ENCODE results near the gene CTBP2.

Gene CTBP2

GRCh38 chr10:125003146-125003900 lies 157.0 kb downstream of the CTBP2 start:
- no peak for DNase-seq

GRCh38 chr10:125002423-125003145 lies 157.8 kb downstream of the CTBP2 start:
- no peak for DNase-seq

GRCh38 chr10:125002047-125002422 lies 158.3 kb downstream of the CTBP2 start:
- no peak for DNase-seq

DNA sequence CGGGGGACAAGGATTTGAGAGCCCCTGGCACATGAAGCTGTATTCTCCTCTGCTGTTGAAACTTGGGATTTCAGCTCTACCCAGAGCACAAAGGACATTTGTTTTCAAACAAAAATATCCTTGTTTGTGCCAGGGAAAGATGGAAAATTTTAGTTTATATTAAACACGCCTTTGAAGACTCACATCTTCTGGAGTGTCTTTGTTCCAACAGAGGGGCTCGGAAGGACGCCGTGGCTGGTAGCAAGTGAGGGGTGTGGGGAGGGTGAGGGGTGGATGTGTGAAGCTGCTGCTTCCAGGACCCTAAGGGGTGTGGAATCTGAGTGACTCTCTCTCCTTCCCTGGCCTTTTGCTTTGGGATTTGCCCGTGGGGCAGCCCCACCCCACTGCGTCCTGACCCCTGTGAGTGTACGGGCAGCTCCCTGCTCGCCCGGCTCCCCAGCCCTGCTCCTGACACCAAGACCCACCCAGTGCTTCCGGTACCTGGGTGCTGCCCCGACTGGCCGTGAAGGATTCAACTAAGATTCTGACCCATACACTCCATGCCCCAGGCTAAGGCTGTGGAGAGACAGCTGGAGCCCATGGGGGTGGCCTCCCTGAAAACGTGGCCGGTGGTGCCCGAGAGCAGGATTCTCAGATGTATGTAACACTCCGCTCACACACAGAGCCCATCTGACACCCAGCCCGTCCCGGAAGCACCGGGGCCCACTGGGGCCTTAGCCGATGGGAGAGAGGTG lies 158.9 kb downstream of the CTBP2 start:
- no peak for DNase-seq

- DNase-seq, result no peak
Measured at GRCh38 chr10:125000366-125001312, 159.7 kb downstream of the CTBP2 start.

- no peak for DNase-seq
Measured at GRCh38 chr10:124999433-125000365, 160.7 kb downstream of the CTBP2 start.

DNA sequence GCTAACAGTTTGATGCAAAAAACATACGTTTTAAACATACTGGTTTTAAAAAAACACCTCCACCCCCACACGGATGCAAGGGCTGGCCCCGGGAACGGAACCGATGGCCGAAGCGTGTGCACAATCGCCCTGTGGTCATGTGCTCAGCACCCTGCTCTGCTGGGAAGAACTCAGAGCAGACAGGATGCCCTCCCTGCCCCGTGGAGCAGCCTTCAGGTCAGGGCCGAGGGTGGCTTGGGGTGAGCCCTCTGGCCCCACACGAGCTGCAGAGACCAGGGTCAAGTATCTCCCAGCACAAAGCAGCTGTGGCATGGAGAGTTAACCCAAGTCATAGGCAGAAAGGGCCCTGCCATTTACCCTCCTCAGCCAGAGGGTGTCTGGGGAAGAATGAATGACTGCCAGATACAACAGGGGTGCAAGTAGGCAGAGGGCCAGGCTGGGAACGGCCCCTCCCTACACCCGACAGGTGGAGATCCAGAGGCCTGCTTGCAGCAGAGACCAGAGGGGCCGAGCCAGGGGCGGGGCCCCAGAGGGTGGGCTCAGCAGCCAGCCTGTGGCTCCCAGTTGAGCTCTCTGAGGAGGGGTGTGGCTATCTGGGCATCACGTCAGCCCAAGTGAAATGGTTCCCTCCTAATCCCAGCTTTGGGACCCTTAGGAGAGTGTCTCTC lies 161.6 kb downstream of the CTBP2 start:
- DNase-seq, result no peak

DNA sequence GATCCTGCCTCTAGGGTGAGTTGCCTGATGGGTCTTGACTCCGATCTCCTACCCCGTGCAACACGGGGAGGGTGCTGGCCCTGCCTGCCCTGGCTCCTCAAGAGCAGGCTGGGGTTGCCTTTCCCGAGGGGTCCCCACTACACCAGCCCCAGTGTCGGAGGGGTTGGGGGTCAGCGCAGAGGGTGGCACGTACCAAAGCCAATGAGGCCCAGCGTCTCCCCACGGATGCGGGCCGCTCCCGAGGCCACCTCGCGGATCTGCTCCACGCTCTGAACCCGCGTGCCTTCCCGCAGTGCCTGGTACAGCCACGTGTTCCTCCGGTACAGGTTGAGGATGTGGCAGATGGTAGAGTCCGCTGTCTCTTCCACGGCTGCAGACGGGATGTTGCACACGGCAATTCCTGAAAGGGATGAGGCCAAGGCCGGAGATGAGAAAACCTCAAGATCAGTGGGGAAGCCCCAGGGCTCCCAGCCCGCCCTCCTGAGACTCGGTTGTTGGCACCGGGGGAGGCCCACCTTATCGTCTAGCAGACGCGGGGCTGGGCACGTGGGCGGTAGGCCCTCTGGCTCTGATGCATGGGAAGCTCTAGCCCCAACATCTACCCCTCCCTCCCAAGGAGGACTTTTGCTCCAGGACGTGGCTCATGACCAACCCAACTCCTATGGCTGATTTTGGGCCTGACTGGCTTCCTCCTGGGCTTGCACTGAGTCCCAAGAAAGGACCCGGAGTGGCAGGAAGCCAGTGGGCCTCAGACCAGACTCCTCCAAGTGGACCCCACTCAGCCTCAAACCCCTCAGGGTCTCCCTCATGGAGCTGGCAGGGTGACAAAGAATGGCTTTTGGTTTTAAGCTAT lies 162.4 kb downstream of the CTBP2 start:
- DNase-seq, result no peak

DNA sequence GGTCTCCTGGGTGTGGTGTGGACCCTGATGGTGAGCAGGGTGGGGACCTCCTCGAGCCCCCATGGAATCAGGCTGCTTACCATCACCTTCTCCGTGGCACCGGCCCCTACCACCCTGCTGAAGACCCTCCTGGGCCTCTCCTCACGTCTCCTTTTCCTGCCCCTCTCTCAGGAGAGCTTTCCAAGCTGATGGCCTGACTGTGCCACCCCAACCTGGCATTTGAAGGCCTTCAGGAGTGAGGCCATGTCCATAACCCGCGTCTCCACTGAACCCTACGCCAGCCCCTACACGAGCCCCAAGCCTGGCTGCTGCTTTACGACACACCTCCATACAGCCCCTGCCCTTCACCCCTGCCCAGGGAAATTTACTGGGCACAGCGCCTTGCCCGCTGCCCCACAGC lies 163.1 kb downstream of the CTBP2 start:
- DNase-seq, result no peak

GRCh38 chr10:124996854-124997215 lies 163.5 kb downstream of the CTBP2 start:
- DNase-seq, result no peak

DNA sequence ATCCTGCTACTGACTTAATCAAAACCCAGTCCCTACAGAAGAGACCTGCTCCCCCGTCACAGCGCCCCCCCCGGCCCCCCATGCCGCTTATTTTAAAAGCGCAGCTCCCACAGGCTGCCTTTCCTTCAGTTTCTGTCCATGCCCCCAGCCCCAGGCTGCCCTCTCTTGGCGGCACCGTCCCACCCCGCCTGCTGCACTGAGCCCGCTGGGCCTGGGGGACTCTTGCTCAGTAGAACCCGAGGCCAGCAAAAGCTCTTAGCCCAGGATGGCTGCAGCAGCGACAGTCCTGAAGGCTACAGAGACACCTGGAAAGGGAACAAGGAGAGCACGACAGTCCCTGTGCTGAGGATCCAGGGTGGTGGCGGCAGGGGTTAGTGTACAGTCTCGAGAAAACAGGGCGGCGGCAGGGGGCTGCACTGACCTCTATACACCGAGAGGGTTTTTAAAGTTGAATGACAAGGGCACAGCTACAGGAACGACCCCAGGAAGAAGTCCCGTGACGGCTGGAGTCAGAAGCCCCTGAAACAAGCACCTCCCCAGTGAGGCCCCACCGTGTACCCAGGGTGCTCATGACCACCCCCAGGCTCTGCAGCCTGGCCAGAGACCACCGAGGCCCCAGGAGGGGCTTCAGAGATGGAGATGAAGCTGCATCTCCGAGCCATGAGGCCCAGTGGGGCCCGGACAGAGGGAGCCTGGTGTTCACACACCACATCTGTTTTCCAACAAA lies 164.1 kb downstream of the CTBP2 start:
- DNase-seq, result no peak

GRCh38 chr10:124995605-124996004 lies 164.8 kb downstream of the CTBP2 start:
- no peak for DNase-seq

GRCh38 chr10:124994573-124995473 lies 165.5 kb downstream of the CTBP2 start:
- no peak for DNase-seq

DNA sequence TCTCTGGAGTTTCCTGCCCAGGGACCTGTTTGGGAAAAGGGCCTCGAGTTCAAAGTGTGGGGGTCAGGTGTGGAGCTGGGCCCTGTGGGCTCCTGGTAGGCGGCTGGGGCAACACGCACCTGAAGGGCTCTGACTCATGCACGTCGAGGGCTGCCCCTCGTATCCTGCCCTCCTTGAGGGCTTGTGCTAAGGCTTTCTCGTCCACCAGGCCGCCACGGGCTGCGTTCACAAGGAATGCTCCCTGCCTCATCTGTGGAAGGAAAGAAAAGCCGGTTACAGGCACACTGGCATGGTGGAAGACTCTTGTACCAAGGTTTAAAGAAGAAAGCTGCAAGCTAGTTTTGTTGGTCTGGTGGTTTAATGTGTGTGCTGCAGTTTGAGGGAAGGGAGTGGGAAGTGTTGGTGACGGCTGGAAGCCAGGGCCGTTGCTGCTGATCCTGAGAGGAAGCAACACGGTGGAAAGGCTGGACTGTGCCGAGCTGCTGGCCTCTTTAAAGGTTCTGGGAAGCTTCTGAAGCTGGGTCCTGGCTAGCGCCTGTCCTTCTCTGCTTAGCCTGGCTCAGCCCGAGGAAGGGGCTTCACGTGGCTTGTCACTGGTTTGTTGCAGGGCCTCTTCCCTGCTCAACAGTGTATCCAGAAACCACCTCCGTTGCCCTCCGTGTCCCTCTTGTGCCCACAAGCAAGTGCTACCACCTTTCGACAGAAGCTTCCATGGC lies 166.5 kb downstream of the CTBP2 start:
- DNase-seq, result no peak

GRCh38 chr10:124993345-124993708 lies 167.0 kb downstream of the CTBP2 start:
- no peak for DNase-seq

DNA sequence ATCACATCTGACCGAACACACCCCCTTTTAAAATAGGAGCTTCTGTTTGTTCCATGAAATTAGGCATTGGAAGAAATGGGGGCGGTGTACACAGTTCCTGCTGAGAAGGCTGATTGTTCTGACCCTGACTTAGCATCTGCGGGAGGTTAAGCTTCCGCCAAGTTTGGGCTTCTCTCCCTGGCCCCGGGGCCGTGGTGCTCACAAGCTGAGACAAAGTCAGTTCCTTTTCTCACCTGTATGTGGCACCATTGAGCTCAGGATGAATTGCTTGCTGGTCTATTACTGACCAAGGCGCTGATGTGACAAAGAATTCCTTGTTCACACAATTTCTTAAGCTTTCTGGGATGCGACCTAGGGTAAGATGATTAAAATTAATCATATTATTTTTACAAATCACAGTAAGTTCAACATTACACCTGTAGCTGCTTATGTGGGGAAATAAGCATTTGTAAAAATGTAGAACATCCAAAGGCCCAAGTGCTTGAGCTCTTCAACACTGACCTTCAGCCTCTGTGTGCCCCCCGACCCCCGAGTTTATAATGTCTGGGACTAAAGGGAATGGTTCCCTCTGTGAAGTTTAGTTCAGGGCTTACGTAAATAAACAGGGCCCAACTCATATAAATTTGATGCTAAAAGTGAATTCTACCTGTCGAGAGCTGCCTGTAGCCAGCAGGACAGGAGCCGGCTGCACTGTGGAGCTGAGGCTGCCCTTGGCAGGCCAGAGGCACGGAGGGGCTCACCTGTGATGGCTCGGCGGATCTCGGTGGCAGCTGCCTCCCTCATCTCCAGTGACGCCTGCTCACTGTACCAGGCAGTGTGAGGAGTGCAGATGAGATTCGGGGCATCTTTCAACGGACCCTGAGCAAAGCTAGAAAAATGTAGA lies 167.7 kb downstream of the CTBP2 start:
- no peak for DNase-seq

DNA sequence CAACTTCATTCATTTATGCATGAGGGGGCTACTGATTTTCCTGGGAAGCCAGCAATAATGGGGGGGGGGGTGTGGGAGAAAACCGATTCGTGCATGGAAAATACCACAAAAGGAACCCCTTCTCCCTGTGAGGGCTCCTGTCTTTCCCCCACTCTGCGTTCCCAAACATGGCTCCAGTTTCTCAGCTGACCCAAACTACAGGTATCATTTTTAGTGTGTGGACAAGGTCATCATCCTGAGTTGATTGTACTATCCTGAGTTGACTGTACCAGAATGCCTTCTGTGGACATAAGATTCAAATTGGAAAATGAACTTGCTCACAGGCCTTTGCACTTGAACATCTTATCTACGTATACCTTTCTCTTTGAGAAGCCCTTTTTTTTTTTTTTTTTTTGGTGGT lies 168.5 kb downstream of the CTBP2 start:
- no peak for DNase-seq
